HCT116 (cell line): ENCODE results near the gene EIF4G2. TPM values are rescaled to one million over a fixed set of nuclear protein-coding genes. Genes with fewer than 3 reads are reported as not detected.

Experiments
- ATAC-seq: fragments of 200-7000 bp; cut with Tn5 transposase; 2 replicates; pipeline ENCODE4 v1.9.1; 2020; ENCODE audit warnings: mild to moderate bottlenecking, moderate library complexity
- BruUV-seq: library from RNA; stranded (reverse); fragments of 400-500 nt; replicated peaks from 2 replicates; lab custom pipeline; 2021; lab: Mats Ljungman, UMichigan
- CTCF ChIA-PET: fragments of 300-600 bp; sonication (Branson Sonifier 250); formaldehyde crosslinking; loops from one replicate; lab custom pipeline; 2021; ENCODE audit warnings: antibody characterized with exemption; lab: Charles Lee
- POLR2A ChIA-PET: fragments of 300-600, 350-600 bp; sonication (Branson Sonifier 250); formaldehyde crosslinking; loops from one replicate; lab custom pipeline; 2021; ENCODE audit warnings: antibody characterized with exemption; lab: Charles Lee
- RAD21 ChIA-PET, 2 experiments: fragments of 300-600 bp; sonication (Branson Sonifier 250); formaldehyde crosslinking; loops; one replicate each; lab custom pipeline; 2023; ENCODE audit warnings: low total read pairs in 2 of 2; ENCODE audit not compliant: uncharacterized antibody in 2 of 2, unreplicated experiment in 2 of 2, low non-redundant PET in 1 of 2; lab: Charles Lee
- DNase-seq: peaks from one replicate; pipeline ENCODE4 v3.0.0-alpha.2; 2010; ENCODE audit warnings: low read depth, low spot score
- H2AFZ ChIP-seq: fragments of 200-600 bp; shearing (Covaris generic), sonication (generic); 2 replicates; pipeline ENCODE4 v1.6.1; 2017; ENCODE audit warnings: low read depth, mixed run types, mixed read lengths, antibody characterized with exemption, low read length; ENCODE audit not compliant: poor library complexity, severe bottlenecking
- H3K27ac ChIP-seq: 2 replicates; pipeline ENCODE4 v1.5.1; 2012; ENCODE audit warnings: low read depth, low read length
- H3K27me3 ChIP-seq: fragments of 200-600 bp; sonication (generic); 2 replicates; pipeline ENCODE4 v1.6.1; 2016; ENCODE audit warnings: mixed run types, low read length, mixed read lengths; ENCODE audit not compliant: insufficient read depth
- H3K36me3 ChIP-seq, 2 experiments: fragments of 200-500 bp in 1 of 2; fragments of 200-600 bp in 1 of 2; sonication (Bioruptor generic) in 1 of 2; sonication (generic) in 1 of 2; 2 replicates each; pipeline versions ENCODE4 v1.5.1 to v1.6.1; 2014 to 2016; ENCODE audit warnings: low read length in 2 of 2, inconsistent platforms in 1 of 2, mixed read lengths in 1 of 2, mixed run types in 1 of 2; ENCODE audit not compliant: insufficient read depth in 2 of 2, control insufficient read depth in 1 of 2
- H3K4me1 ChIP-seq, 2 experiments: fragments of 200-600 bp in 1 of 2; sonication (generic) in 1 of 2; 2 replicates each; pipeline versions ENCODE4 v1.5.1 to v1.6.1; 2012 to 2017; ENCODE audit warnings: low read length in 2 of 2, inconsistent platforms in 1 of 2, mild to moderate bottlenecking in 1 of 2, mixed read lengths in 1 of 2, mixed run types in 1 of 2, moderate library complexity in 1 of 2; ENCODE audit not compliant: insufficient read depth in 2 of 2, control insufficient read depth in 1 of 2
- H3K4me2 ChIP-seq: fragments of 200-600 bp; sonication (generic); 2 replicates; pipeline ENCODE4 v1.6.1; 2017; ENCODE audit warnings: mixed run types, low read length, mixed read lengths
- H3K4me3 ChIP-seq, 2 experiments: fragments of 200-600 bp in 1 of 2; sonication (generic) in 1 of 2; replicated peaks in 1 of 2; 2 replicates each; pipeline ENCODE4 v1.5.1; 2011 to 2016; ENCODE audit warnings: low read length in 2 of 2, control low read depth in 1 of 2, low read depth in 1 of 2, mild to moderate bottlenecking in 1 of 2, mixed read lengths in 1 of 2, mixed run types in 1 of 2
- H3K79me2 ChIP-seq: fragments of 200-600 bp; sonication (generic); 2 replicates; pipeline ENCODE4 v1.6.1; 2017; ENCODE audit warnings: mild to moderate bottlenecking, mixed run types, low read length, moderate library complexity, mixed read lengths; ENCODE audit not compliant: insufficient read depth
- H3K9ac ChIP-seq: fragments of 200-600 bp; sonication (generic); 2 replicates; pipeline ENCODE4 v1.6.1; 2016; ENCODE audit warnings: low read length, mixed read lengths
- H3K9me2 ChIP-seq: fragments of 200-600 bp; sonication (generic), shearing (Covaris generic); 2 replicates; pipeline ENCODE4 v1.6.1; 2017; ENCODE audit warnings: mixed run types, mild to moderate bottlenecking, moderate library complexity; ENCODE audit not compliant: insufficient read depth
- H3K9me3 ChIP-seq, 2 experiments: fragments of 200-500 bp in 1 of 2; fragments of 200-600 bp in 1 of 2; sonication (Bioruptor generic) in 1 of 2; sonication (generic) in 1 of 2; 2 replicates each; pipeline ENCODE4 v1.6.1; 2014 to 2017; ENCODE audit warnings: low read length in 2 of 2, mixed read lengths in 2 of 2, inconsistent platforms in 1 of 2, low read depth in 1 of 2, mild to moderate bottlenecking in 1 of 2, mixed run types in 1 of 2, moderate library complexity in 1 of 2; ENCODE audit not compliant: control insufficient read depth in 1 of 2, insufficient read depth in 1 of 2
- H4K20me1 ChIP-seq: fragments of 200-600 bp; sonication (generic), shearing (Covaris generic); 2 replicates; pipeline ENCODE4 v1.6.1; 2017; ENCODE audit warnings: mixed run types, mild to moderate bottlenecking, moderate library complexity; ENCODE audit not compliant: insufficient read depth
- CEBPB ChIP-seq: IDR thresholded peaks from 2 replicates; pipeline ENCODE4 v1.6.1; 2012; ENCODE audit warnings: low read depth
- EGR1 ChIP-seq: IDR thresholded peaks from 2 replicates; pipeline ENCODE4 v1.6.1; 2012; ENCODE audit warnings: low read depth
- ELF1 ChIP-seq: IDR thresholded peaks from 2 replicates; pipeline ENCODE4 v1.6.1; 2012; ENCODE audit warnings: low read depth, borderline replicate concordance
- EZH2 ChIP-seq: fragments of 200-600 bp; sonication (generic); IDR thresholded peaks from 2 replicates; pipeline ENCODE4 v1.6.1; 2017; ENCODE audit warnings: antibody characterized with exemption, mixed run types
- JUND ChIP-seq: IDR thresholded peaks from 2 replicates; pipeline ENCODE4 v1.6.1; 2012
- MAX ChIP-seq: IDR thresholded peaks from 2 replicates; pipeline ENCODE4 v1.6.1; 2012
- POLR2A ChIP-seq: IDR thresholded peaks from 2 replicates; pipeline ENCODE4 v1.7.0; 2011; ENCODE audit warnings: borderline replicate concordance; ENCODE audit not compliant: insufficient read depth, insufficient read length; ENCODE audit errors: extremely low read depth
- RAD21 ChIP-seq: IDR thresholded peaks from 2 replicates; pipeline ENCODE4 v1.6.1; 2012; ENCODE audit warnings: low read depth, mild to moderate bottlenecking
- SIN3A ChIP-seq: IDR thresholded peaks from 2 replicates; pipeline ENCODE4 v1.6.1; 2012; ENCODE audit warnings: low read depth
- SP1 ChIP-seq: IDR thresholded peaks from 2 replicates; pipeline ENCODE4 v1.6.1; 2012; ENCODE audit warnings: low read depth
- TCF7L2 ChIP-seq: IDR thresholded peaks from 2 replicates; pipeline ENCODE4 v1.7.0; 2011; ENCODE audit warnings: borderline replicate concordance, inconsistent platforms; ENCODE audit not compliant: insufficient read depth, insufficient read length; ENCODE audit errors: extremely low read depth
- YY1 ChIP-seq: IDR thresholded peaks from 2 replicates; pipeline ENCODE4 v1.6.1; 2011; ENCODE audit warnings: low read length, low read depth, moderate library complexity, mild to moderate bottlenecking; ENCODE audit not compliant: insufficient replicate concordance; ENCODE audit errors: extremely low read depth
- ZBTB33 ChIP-seq: IDR thresholded peaks from 2 replicates; pipeline ENCODE4 v1.6.1; 2011; ENCODE audit warnings: mild to moderate bottlenecking, low read length, moderate library complexity; ENCODE audit not compliant: insufficient replicate concordance; ENCODE audit errors: extremely low read depth
- ZFX ChIP-seq: fragments of 450-650 bp; IDR thresholded peaks from 2 replicates; pipeline ENCODE4 v1.6.1; 2017
- intact Hi-C: fragments of 100-400 bp; cut with micrococcal nuclease; formaldehyde crosslinking; loops from 2 replicates; pipeline ENCODE4 v1.10.0; 2022
- total RNA-seq: library from RNA; stranded (reverse); gene quantifications from one replicate; pipeline ENCODE4 v1.2.1, GENCODE V29; 2021; ENCODE audit not compliant: unreplicated experiment
- TF ChIP-seq, protein P1 (sequence below): IDR thresholded peaks from 2 replicates; pipeline ENCODE4 v1.6.1; 2012
- TF ChIP-seq, protein P2 (sequence below): IDR thresholded peaks from 2 replicates; pipeline ENCODE4 v1.6.1; 2012; ENCODE audit warnings: low read depth

Gene EIF4G2
- total RNA-seq, 1 experiment from 2014 or later, result 888 TPM

GRCh38 chr11:10808553-10809372, at the start of gene EIF4G2 (continued):
- no peak for TF ChIP-seq CEBPB
- peak; percentile 99 for TF ChIP-seq YY1
- no peak for TF ChIP-seq ELF1
- no peak for TF ChIP-seq ZBTB33

DNA sequence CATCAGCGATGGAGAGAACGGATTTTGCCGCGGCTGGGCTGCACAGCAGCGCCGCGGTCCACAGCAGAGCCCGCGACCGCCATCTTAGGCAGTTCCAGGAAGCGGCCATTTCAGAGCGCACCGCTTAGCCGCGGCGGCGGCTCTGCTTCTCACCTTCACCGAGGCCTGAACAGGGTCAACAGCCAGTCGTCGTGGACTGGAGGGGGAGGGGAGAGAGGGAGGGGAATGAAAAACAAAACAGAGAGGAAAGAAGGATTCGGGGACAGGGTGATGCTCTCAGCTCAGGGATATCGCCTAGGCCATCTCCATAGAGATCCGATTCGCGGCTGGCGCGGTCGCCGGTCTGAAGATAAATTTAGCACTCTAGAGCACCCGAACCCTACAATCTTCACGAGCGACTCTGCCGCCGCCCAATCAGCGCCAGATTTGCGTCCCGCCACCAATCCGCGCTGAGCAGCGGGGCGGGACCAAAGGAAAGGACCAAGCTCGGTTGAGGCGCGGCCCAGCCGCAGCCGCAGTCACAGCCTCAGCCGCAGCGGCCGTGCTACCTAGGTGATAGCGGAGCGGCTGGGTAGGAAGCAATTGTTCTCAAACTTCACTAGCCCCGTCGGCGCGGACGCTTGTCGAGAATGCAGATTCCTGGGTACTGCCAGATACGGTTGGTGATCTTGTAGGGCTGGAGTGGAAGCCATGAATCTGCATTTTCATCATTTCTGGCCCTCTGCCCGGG, 49.1 kb upstream of the EIF4G2 start, which contains the start of gene ZBED5:
TSS of gene ZBED5 (minus strand) at position 345 of the 730 bp plus-strand sequence. CDS start 3,108 bp downstream, outside the sequence.
- intact Hi-C loops, result loop anchor here (1.0 to 5.0 kb wide), 3 partner anchors 42 to 74 kb away; partner anchors contain the start of gene EIF4G2
- Histone ChIP-seq H2AFZ (peak within 1 kb of the TSS; percentile 8), H3K36me3 (peaks cover 20 to 25% of the 10 kb centered on the region in 2 experiments), H3K9me2 (no peaks in the 10 kb centered on the region), H3K4me1 (peaks cover 0 to 21% of the 10 kb centered on the region in 2 experiments; a peak in 2 of 4 replicates), H3K27ac (peak within 1 kb of the TSS; percentile 91), H3K4me3 (peak within 1 kb of the TSS; percentile 86 to 91), H3K27me3 (no peaks in the 10 kb centered on the region), H3K79me2 (peaks cover 61% of the 10 kb centered on the region), H3K9me3 (no peaks in the 10 kb centered on the region), H4K20me1 (no peaks in the 10 kb centered on the region), H3K9ac (peak within 1 kb of the TSS; percentile 86), H3K4me2 (peak within 1 kb of the TSS; percentile 88)
- DNase-seq, result peak; percentile 94
- no TSS peak for BruUV-seq
- RAD21 ChIA-PET, result interaction anchor here in 1 of 2 experiments (1.4 kb wide), 1 partner anchor 42 kb away, joined by 6 read pairs; no protein-coding TSS in a partner anchor
- CTCF ChIA-PET, result interaction anchor here (0.8 to 1.6 kb wide), 5 partner anchors 21 to 170 kb away, joined by 3 to 6 read pairs (median 3); partner anchors contain the start of gene EIF4G2
- POLR2A ChIA-PET, result interaction anchor here (0.8 to 2.7 kb wide), 8 partner anchors 9 to 949 kb away, joined by 3 to 22 read pairs (median 6); partner anchors contain the start of gene EIF4G2
- ATAC-seq, result peak; percentile 92
- TF ChIP-seq EGR1 (peak; percentile 85), SP1 (peak; percentile 94), SIN3A (peak; percentile 81), MAX (peak; percentile 68), POLR2A (peak; percentile 84), JUND (peak; percentile 50; the same call in 1 of the 2 replicates), ZFX (no peak), YY1 (peak; percentile 100), TCF7L2 (peak; percentile 95), EZH2 (no peak), RAD21 (peak; percentile 31; the same call in 1 of the 2 replicates)
- TF ChIP-seq, protein P1, sequence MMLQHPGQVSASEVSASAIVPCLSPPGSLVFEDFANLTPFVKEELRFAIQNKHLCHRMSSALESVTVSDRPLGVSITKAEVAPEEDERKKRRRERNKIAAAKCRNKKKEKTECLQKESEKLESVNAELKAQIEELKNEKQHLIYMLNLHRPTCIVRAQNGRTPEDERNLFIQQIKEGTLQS, result no peak
- TF ChIP-seq, protein P2, sequence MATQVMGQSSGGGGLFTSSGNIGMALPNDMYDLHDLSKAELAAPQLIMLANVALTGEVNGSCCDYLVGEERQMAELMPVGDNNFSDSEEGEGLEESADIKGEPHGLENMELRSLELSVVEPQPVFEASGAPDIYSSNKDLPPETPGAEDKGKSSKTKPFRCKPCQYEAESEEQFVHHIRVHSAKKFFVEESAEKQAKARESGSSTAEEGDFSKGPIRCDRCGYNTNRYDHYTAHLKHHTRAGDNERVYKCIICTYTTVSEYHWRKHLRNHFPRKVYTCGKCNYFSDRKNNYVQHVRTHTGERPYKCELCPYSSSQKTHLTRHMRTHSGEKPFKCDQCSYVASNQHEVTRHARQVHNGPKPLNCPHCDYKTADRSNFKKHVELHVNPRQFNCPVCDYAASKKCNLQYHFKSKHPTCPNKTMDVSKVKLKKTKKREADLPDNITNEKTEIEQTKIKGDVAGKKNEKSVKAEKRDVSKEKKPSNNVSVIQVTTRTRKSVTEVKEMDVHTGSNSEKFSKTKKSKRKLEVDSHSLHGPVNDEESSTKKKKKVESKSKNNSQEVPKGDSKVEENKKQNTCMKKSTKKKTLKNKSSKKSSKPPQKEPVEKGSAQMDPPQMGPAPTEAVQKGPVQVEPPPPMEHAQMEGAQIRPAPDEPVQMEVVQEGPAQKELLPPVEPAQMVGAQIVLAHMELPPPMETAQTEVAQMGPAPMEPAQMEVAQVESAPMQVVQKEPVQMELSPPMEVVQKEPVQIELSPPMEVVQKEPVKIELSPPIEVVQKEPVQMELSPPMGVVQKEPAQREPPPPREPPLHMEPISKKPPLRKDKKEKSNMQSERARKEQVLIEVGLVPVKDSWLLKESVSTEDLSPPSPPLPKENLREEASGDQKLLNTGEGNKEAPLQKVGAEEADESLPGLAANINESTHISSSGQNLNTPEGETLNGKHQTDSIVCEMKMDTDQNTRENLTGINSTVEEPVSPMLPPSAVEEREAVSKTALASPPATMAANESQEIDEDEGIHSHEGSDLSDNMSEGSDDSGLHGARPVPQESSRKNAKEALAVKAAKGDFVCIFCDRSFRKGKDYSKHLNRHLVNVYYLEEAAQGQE, result no peak
